ENCODE results near the gene PNN.

PNN gene

GRCh38 chr14:39169541-39169900 lies 5.5 kb upstream of the PNN start:
- Histone ChIP-seq H3K27me3 (no peaks in the 10 kb centered on the region), H3K4me3 (ENCODE audit: low read depth, low read length) (peak overlapping the region; percentile 99), H3K4me1 (no peaks in the 10 kb centered on the region), H3K9me3 (no peaks in the 10 kb centered on the region), H3K36me3 (no peaks in the 10 kb centered on the region)
- TF ChIP-seq CTCF (IDR thresholded peaks at IDR 0.05; ENCODE audit: low read depth, low read length) = no peak
- DNase-seq = no peak

GRCh38 chr14:39173198-39173597 lies 1.9 kb upstream of the PNN start:
- no peak for TF ChIP-seq CTCF (IDR thresholded peaks at IDR 0.05; ENCODE audit: low read depth, low read length)
- no peaks in the 10 kb centered on the region for H3K4me1 ChIP-seq

GRCh38 chr14:39175445-39176262 lies 600 bp downstream of the PNN start:
- Histone ChIP-seq H3K4me1 (no peaks in the 10 kb centered on the region), H3K36me3 (peaks cover 47% of the 10 kb centered on the region)

More at GRCh38 chr14:39173198-39173597, 1.9 kb upstream of the PNN start:
- Histone ChIP-seq H3K9me3 (no peaks in the 10 kb centered on the region), H3K27me3 (no peaks in the 10 kb centered on the region), H3K4me3 (ENCODE audit: low read depth, low read length) (no peak overlapping the region), H3K36me3 (peaks cover 24% of the 10 kb centered on the region)
- no peak for DNase-seq

GRCh38 chr14:39176263-39177167 lies 1.5 kb downstream of the PNN start:
- Histone ChIP-seq H3K4me1 (no peaks in the 10 kb centered on the region), H3K36me3 (peaks cover 55% of the 10 kb centered on the region), H3K4me3 (ENCODE audit: low read depth, low read length) (peak overlapping the region; percentile 96), H3K27me3 (no peaks in the 10 kb centered on the region), H3K9me3 (no peaks in the 10 kb centered on the region)
- no peak for TF ChIP-seq CTCF (IDR thresholded peaks at IDR 0.05; ENCODE audit: low read depth, low read length)
- no peak for DNase-seq

More at GRCh38 chr14:39175445-39176262, 600 bp downstream of the PNN start:
- Histone ChIP-seq H3K9me3 (no peaks in the 10 kb centered on the region), H3K27me3 (no peaks in the 10 kb centered on the region), H3K4me3 (ENCODE audit: low read depth, low read length) (peak overlapping the region; percentile 96)
- peak; percentile 54 for DNase-seq
- no peak for TF ChIP-seq CTCF (IDR thresholded peaks at IDR 0.05; ENCODE audit: low read depth, low read length)

GRCh38 chr14:39177168-39177545 lies 2.1 kb downstream of the PNN start:
- no peaks in the 10 kb centered on the region for H3K4me1 ChIP-seq
- peaks cover 62% of the 10 kb centered on the region for H3K36me3 ChIP-seq
- no peak overlapping the region for H3K4me3 ChIP-seq (ENCODE audit: low read depth, low read length)

More at GRCh38 chr14:39177168-39177545, 2.1 kb downstream of the PNN start:
- H3K27me3 ChIP-seq = no peaks in the 10 kb centered on the region
- TF ChIP-seq CTCF (IDR thresholded peaks at IDR 0.05; ENCODE audit: low read depth, low read length) = no peak
- DNase-seq = no peak
- no peaks in the 10 kb centered on the region for H3K9me3 ChIP-seq
